HG03135 (cell line): Measurements from ENCODE around the gene CCDC61.

Experiments
- ATAC-seq: cut with Tn5 transposase; IDR thresholded peaks from one replicate; pipeline ENCODE4 v1.9.1; 2021; ENCODE audit warnings: mild to moderate bottlenecking, moderate library complexity; ENCODE audit not compliant: unreplicated experiment

Gene CCDC61, protein sequence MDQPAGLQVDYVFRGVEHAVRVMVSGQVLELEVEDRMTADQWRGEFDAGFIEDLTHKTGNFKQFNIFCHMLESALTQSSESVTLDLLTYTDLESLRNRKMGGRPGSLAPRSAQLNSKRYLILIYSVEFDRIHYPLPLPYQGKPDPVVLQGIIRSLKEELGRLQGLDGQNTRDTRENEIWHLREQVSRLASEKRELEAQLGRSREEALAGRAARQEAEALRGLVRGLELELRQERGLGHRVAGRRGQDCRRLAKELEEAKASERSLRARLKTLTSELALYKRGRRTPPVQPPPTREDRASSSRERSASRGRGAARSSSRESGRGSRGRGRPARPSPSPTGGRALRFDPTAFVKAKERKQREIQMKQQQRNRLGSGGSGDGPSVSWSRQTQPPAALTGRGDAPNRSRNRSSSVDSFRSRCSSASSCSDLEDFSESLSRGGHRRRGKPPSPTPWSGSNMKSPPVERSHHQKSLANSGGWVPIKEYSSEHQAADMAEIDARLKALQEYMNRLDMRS

DNA sequence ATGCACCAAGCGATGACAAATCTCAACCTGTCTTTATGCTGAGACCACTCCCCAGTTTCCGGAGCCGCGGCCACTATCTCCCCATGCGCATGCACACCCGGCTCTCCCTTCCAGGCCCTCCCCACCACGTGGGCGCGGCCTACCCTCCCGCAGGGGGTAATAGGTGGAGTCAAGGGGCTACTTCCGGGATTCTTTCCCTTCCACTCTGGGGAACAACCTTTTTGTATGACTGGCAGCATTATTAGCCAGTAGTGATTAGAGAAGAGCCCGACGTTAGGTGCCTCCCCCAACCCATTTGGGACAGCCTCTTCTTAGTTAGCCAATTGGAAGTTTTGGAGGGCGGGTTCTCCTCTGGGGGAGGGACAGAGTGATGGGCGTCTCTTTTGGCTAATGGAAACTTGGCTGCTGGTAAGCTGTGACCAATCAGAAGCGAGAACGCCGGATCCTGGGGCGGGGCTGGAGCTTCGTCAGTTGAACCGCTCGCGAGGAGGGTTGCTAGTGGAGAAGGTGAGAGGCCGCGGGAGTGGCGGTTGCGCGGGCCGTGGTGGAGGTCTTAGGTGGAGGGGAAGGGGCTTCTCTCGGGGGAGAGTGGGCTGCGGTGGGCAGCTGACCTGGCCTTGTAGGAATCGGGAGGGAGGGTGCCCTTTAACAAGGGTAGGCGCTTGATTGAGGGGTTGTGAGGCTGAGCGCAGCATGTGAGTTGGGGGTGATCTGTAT is at the start of gene CCDC61:
Gene CCDC61, plus strand, starts transcription at position 470 of the 717 bp plus-strand sequence. CDS start 7,552 bp downstream, outside the sequence.
- ATAC-seq = peak; percentile 97

DNA sequence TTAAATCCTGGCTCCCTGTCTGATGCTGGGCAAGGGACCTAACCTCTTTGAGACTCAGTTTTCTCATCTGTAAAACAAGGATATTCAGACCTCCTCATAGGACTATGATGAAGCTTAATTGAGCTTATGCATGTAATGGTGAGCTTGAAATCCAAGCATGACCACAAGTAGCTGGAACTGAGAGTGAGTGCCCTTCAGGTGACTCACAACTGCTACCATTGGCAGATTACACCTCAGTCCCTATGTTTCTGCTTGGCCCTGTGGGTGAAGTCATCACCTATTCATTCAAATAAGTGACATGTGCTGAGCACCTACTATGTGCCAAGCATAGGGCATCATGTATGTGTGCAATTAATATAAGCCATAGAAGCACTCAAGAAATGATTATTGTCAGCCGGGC is 47.3 kb upstream of the CCDC61 start:
- no peak for ATAC-seq

DNA sequence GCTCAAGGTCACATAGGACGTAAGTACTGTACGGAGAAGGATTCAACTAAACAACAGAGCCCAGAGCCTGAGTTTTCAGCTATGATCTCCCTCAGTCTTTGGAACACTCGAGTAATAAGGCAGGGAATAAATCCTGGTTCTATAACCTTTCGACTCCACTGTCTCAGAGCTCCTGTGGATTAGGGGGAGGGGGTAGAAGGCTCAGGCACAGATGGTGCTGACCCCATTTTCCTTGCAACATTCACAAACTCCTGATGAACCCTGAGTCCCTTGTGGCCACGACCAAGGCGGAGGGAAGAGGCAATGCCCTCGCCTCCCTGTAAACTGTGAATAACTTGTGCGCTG is 43.0 kb upstream of the CCDC61 start:
- no peak for ATAC-seq

DNA sequence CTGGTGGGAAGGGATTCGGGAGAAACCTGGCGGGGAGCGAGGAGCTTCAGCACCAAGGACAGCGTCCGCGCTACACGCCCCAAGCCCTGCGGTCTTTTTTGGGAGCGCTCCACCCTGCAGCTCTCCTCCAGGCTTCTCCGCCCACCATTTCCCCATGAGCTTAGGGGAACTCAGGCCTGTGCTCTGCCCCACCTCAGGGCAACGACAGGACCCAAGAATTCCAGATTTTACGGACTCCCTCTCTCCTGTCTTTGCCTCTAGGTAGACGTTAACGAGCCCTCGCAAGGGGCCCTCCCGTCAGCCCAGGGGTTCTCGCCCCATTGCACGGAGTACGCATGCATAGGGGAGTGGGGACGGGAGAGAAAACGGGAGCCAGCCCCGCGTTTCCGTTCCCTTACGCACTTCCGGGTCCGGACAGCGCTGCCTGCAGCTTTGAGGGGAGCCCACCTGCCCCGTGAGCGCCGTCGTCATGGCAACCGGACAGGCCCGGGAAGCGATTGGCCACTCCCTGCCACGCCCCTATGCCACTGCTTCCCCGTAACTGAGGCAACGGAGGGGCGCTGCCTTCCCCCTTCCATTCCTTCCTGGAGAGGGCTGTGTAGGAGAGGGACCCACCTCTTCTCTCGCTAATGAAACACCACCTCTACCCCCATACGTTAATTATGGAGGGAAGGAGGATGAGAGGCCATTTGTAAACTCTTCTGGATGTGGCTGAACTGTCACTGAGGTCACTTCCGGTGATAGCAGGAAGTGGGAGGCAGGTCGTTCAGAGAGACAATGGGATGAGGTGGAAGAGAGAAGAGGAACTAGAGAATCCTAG is 42.4 kb upstream of the CCDC61 start:
- no peak for ATAC-seq

DNA sequence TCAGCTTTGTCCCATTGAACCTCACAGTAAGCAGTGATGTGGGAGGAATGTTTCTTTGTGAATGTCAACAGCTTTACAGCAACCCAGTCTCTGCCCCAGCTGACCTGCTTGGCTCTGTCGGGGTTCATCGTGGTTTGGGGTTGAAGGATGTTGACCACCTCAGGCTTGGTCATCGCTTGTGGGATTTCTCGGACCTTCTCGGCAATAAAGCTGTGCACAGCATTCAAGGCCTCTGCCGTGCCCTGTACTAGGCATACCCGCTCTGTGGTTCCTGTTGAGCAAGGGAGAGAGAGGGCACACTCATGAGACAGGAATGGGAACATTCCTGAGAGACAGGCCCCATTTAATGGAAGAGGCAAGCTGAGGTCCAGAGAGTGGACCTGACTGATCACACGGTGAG is 41.6 kb upstream of the CCDC61 start:
- ATAC-seq = no peak

DNA sequence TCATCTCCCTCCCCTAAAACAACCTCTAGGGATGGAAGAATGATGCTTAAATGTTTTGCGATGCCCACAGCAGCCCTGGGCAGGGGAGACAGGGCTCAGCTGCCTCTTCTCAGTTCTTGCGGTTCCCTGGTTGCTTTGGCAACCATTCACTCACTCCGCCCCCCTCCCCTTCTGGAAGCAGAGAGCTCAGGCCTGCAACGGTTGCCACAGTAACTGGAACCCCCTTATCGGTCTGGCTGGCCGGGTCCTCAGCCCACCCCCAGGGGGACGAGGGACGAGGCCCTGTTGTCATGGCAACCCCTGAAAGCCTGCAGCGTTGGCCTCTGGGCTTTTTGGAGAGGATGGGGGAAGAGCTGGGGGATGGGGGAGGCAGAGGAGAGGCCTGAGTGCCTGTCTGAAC is 41.1 kb upstream of the CCDC61 start:
- ATAC-seq = no peak

DNA sequence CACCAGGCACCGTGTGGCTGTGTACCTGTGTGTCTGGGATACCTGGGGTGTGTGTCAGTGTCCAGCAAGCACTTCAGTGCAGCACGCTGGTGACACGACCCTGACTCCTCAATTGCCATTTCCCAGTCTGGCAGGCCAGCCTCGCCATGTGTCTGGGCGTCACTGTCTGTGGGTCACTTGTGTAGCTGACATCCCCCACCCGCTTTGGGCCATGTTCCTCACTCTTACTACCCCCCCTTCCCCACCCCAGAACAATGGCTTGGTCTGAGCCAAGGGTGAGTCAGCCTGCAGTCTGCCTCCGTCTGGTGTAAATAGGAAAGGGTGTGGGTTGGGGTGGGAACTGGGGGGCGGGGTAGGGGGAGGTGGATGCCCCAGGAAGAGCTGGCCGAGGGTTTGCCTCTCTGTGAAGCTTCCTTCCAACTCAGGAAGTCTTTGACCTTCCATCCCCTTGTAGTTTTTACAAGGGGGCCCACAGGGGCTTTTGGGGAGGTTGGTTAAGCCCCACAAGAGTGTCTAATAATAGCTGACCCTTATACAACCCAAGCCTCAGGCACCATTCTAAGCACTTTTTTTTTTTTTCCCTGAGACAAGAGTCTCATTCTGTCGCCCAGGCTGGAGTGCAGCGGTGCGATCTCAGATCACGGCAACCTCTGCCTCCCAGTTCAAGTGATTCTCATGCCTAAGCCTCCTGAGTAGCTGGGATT is 39.2 kb upstream of the CCDC61 start:
- no peak for ATAC-seq

DNA sequence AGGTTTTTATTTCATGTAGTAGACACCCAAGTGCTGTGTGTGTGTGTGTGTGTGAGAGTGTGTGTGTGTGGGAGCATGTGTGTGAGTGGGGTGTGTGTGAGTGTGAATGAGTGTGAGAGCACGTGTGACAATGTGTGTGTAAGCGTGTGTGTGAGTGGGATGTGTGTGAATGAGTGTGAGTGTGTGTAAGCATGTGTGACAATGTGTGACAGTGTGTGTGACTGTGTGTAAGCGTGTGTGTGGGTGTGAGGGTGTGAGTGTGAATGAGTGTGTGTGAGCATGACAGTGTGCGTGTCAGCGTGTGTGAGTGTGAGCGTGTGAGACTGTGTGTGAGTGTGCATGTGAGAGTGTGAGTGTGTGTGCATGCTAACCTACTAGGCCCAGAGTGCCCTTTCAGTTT is 36.9 kb upstream of the CCDC61 start:
- no peak for ATAC-seq

DNA sequence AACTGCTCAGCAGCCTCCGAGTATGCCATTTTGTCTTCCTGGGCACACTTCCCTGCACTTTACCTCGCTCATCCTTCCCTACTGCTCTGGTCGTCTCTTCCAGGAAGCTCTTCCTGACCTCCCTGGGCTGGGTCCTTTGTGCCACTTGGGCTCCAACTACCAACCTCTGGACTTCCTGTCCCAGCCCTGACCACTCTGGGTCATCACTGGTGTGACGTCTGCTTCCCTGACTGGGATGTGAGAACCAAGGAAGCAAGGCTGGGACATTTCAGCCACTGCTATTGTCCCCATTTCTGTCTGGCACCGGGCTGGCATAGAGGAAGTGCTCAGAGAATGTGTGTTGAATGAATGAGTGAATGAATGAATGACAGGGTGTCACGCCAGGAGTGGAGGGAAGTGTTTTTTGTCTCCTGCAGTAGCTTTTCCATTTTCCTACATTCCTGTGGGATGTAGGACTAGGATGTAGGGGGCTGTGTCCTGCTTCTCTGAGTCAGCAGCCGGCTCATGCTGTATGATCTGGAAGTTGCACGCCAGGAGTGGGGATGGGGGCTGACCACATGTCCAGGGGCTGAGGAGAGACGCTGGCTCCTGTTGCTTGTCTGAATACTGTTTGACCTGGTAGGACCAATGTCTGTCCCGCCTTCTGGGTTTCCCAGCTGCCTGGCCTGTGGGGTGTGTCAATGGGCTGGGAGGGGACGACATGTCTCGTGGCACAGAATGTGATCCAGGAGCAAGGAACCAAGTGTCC is 36.3 kb upstream of the CCDC61 start:
- ATAC-seq = no peak

DNA sequence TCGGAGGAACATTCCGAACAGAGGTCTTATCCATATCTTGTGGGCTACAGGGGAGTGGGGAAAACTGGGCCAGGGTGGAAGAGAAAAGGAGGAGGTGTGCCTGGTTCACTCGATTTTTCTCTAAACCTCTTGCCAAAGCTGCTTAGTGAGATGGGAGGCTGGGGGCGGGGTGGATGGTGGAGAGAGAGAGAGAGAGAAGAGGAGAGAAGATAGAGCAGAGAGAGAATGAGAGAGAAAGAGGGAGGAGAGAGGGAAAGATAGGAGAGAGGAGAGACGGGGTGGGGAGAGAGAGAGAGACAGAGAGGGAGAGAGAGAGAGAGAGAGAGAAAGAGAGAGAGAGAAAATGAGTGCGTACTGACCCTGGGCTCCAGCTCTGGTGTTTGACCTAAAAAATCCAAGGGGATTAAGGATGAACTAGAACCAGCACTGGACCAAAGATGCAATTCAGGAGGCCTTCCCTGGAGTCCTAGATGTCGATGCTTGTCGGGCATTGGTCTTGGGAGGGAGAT is 35.7 kb upstream of the CCDC61 start:
- ATAC-seq = no peak

DNA sequence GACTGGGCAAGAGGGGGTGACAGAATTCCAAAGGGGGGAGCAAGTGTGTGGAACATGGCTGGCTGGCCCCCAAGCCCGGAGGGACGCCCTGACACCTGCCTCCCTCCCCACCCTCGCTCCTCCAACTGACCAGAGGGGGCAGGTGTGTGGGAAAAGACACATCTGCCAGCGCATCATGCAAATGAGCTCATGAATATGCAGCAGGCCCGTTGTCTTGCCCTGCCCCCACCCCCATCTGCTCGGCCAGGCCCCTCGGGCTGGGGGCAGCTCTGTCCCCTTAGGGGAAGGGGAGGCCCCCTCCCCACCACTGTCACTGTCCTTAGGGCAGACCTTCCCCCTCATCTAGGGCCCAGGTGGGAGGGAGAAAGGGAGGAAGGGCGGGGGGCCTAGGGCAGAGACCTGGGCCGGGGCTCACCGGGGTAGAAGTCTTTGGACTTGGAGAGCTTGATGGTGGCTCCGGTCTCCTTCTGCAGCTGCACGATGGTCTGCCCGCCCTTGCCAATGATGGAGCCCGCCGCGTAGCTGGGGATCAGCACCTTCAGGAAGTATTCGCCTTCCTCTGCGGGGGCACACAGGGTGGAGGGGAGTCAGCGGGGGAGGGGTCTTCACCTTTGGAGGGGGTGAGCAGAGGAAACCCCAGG is 34.6 kb upstream of the CCDC61 start:
- no peak for ATAC-seq

DNA sequence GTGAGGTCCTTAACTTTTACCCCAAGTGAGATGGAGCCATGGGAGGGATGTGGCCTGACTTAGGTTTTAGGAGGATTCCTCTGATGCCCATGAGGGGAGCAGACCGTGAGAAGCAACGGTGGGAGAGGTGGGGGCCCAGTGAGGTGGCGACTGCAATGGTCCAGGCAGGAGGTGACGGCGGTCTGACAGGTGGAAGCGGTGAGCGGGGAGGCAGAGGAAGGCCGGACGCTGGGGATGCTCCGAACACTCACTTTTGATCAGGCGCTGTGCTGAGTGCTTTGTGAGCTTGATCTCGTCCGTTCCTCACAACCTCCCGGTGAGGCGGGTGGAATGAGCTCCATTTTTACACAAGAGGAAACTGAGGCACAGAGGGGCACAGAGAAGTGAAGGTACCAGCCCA is 33.2 kb upstream of the CCDC61 start:
- no peak for ATAC-seq

DNA sequence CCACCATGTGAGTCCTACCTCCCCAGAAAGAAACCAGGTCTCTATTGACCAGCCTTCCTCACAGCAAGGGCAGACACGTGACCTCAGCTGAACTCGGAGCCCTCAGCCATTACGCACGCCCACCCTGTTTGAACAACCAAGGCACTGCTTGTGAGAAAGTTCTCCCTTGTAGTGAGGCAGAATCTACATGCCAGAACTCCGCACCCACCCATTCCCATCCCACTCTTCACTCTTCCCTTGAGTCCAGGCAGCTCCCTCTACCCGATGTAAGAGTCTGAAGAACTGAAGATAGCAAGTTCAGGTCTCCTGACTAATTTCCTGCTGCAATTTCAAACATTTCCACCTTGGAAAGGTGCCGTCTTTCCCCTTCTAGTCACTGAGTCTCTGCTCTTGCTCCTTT is 28.0 kb upstream of the CCDC61 start:
- ATAC-seq = no peak

DNA sequence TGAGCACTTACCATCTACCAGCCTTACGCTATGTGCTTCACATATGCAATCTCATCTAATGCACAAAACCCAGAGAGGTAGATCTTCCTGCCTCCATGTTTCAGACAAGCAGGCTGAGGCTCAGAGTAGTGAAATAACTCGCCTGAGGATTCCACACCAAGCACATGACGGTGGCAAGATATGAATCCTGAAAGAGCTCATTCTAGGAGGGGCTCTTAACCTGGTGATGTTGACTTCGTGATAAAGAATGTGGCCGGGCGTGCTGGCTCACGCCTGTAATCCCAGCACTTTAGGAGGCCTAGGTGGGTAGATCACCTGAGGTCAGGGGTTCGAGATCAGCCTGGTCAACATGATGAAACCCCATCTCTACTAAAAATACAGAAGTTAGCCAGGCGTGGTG is 26.6 kb upstream of the CCDC61 start:
- ATAC-seq = no peak

DNA sequence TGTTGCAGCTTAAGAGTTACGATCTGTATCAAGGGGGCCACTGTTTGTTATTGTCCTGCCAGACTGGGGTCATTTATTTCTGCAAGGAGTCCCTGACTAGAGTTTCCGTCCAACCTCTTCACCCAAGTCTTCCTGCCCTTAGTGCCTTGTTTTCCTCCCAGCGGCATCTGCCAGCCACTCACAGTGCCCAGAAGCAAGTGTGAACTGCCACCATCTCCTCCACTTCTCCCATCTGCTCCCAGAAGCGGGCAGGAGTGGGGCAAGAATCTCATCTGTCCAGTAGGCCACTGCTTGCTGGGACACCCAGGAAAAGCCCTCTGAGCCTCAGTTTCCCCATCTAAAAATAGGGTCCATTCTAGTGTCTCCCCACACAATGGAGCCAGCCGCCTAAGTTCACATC is 25.6 kb upstream of the CCDC61 start:
- ATAC-seq = no peak

DNA sequence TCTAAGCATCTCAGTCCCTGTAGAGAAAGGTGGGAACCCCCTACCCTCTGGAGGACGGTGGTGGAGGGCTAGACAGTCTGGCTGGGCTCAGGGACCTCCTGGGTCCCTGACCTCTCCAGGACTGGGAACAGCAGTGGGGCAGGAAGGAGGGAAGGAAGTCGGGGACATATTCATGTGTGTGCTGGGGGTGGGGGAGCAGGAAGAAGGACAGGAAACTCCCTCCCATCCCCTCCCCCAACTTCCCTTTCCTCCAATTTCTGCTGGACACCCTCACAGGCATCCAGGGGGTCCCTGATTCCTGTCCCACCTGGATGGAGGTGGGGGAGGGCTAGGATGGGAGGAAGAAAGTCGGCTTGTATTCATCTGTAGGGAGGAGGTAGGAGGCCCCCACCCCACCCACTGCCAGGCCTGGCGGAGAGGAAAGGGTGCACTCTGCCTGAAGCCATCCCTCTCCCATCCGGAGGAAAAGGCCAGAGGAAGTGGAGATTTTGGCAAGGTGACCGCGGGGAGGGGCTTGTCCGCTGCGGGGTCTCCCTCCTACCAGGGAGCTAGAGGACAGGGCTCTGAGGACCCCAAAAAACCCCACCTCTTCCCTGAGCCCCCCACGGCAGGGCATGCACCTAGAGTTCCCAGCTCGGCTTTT is 23.9 kb upstream of the CCDC61 start:
- ATAC-seq = no peak

DNA sequence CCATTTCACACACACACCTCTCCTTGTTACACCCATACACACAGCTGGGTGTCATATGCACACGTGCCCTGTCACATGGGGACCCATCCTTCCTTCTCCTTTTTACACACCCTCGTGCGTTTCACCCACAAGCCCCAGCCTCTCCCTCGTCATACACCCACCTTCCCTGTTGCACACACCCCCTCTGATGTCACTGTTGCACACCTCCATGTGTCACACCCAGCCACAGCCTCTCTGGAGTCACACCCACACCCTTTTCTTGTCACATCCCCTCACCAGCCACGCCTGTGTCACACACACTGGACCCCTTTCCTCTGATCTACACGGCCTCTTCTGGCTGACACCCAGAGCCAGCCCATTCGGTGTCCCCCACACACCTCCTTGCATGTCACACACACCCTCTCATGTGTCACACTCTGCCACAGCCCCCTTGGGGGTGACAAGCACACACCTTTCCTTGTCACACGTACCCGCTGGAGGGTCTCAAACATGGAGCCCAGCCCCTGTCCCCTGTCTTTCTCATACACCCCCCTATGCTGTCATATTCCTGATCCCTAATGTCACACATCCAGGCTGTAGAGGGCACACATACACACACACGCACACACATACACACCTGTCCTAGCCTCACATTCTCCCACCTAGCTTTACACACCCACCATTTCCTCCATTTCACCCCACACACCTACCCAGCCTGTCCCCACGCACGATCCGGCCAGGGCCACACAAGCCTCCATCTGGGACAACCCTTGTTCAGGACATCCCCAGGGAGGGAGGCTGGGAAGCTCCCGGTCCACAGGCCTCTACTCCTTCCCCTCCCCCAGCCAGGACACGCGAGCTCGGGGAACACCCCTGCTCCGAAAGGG is 23.0 kb upstream of the CCDC61 start:
- ATAC-seq = no peak

DNA sequence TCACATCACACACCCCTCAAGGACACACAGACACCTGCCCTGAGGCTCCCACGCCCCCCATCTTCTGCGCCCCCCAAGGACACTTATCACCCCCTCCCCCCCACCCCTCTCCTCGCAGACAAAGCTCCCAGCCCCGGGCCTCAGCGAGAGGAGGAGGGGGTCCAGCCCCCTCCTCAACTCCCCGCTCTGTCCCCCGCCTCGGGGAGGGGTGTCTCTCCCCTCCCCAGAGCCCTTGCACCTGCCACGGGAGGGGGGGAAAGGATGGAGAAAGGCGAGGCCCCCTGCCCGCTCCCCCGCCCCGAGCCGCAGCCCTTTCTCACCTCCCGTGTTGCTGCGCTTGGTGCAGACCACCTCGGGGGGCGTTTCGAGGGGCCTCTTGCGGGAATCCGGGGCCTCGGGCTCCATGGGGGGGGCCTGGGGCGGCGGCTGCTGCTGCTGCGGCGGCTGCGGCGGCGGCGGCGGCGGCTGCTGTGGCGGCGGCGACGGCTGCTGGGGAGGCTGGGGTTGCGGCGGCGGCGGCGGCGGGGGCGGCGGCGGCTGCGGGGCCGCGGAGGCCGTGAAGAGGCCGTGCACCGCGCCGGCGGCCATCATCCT is 22.2 kb upstream of the CCDC61 start:
- no peak for ATAC-seq
